ENCODE measurements around the gene SLC5A6. TPM values are rescaled to one million over a fixed set of nuclear protein-coding genes. Genes with fewer than 3 reads are reported as not detected.
A peak's percentile ranks its signal among the peaks of the same experiment; 100 is the strongest.

Gene SLC5A6
- polyA plus RNA-seq, 1 donor: 18.6 TPM

DNA sequence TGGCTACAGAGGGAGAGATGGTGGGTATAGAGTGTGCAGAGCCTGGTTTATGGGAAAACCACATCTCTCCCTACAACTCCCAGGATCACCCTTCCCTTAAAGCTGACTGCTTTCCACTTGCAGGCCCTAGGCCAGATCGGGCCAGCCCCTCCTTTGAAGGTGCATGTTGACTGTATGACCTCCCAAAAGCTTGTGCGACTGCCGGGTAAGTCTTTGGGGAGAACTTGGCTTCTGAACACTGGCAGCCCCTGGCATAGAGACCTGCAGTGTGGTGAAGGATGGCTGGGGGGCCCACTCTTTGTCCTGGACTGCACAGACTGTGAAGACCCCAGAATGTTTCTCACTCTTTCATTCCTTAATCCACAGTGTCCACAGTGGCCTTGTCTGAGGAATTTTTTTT is 24.6 kb upstream of the SLC5A6 start:
- no peak for DNase-seq

DNA sequence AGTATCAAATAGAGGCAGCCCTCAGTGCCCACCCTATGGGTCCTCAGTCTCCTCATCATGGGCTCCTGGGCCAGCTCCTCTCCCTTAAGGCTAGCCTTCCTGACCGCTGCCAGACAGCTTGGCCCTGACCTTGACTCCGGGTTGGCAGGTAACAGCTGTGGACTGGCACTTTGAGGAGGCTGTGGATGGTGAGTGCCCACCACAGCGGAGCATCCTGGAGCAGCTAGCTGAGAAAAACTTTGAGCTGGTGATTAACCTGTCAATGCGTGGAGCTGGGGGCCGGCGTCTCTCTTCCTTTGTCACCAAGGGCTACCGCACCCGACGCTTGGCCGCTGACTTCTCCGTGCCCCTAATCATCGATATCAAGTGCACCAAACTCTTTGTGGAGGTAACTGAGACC is 24.1 kb upstream of the SLC5A6 start:
- DNase-seq: no peak

DNA sequence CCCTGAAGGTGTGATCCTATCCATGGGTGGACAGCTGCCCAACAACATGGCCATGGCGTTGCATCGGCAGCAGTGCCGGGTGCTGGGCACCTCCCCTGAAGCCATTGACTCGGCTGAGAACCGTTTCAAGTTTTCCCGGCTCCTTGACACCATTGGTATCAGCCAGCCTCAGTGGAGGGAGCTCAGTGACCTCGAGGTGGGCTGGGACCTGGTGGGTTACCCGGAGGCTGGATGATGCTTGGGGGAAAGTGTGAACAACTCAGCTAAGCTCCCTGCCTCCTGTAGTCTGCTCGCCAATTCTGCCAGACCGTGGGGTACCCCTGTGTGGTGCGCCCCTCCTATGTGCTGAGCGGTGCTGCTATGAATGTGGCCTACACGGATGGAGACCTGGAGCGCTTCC is 21.3 kb upstream of the SLC5A6 start:
- no peak for DNase-seq

DNA sequence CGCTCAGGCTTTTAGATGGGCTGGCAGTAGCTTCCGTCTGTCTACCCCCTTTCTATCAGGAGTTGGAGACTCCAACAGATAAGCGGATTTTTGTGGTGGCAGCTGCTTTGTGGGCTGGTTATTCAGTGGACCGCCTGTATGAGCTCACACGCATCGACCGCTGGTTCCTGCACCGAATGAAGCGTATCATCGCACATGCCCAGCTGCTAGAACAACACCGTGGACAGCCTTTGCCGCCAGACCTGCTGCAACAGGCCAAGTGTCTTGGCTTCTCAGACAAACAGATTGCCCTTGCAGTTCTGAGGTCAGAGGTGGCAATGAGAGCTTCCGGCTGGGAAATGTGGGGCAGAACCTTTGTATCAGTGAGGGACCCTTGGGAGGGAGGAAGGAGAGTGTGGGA is 19.9 kb upstream of the SLC5A6 start:
- no peak for DNase-seq

DNA sequence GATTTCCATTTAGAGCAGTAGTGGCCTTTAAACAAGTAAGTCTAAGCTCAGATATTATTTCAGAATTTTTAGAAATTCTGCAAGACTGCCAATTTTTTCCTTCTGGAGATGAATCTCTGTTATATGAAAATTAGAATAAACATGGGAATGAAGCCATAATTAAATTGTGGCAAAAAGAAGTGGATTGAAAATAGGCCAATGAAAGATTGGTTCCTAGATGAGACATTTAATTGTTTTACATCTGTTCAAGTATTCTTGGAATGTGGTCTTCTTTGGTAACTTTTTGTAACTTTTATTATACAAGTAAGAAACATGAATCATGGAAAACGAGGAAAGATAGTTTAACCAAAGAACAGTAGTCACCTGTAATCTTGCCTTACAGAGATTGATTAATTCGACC is 15.4 kb upstream of the SLC5A6 start:
- no peak for DNase-seq

DNA sequence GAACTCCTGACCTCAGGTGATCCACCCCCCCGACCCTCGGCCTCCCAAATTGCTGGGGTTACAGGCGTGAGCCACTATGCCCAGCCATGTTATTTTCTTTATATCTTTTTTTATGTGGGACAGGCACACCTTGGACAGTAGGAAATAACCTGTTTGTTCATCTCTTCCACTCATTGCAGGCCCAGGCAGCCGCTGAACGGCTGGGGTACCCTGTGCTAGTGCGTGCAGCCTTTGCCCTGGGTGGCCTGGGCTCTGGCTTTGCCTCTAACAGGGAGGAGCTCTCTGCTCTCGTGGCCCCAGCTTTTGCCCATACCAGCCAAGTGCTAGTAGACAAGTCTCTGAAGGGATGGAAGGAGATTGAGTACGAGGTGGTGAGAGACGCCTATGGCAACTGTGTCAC is 13.5 kb upstream of the SLC5A6 start:
- DNase-seq: no peak

DNA sequence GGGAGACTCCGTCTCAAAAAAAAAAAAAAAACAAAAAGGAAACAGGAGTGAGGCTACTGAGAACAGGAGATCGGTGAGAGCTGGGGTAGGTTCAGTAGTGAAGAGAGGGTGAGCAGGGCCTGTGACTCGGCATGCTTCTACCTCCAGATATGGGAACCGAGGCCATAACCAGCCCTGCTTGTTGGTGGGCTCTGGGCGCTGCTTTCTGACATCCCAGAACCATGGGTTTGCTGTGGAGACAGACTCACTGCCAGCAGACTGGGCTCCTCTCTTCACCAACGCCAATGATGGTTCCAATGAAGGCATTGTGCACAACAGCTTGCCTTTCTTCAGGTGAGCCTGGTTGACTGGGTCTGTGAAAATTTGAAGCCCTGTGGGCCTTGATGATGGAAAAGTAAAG is 11.3 kb upstream of the SLC5A6 start:
- no peak for DNase-seq

DNA sequence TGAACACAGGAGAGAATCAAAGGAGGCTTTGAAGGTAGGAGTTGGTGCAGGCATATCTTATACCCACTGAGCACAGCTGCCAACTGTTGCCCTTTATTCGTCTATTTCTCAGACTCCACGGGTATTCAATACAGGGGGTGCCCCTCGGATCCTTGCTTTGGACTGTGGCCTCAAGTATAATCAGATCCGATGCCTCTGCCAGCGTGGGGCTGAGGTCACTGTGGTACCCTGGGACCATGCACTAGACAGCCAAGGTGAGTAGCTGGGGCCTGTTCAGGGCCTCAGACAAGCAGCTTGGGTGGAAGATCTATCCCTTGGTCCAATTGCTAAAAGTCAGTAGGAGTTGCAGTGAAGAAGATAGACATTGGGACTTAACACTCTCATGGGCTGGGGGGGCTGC is 10.3 kb upstream of the SLC5A6 start:
- DNase-seq: no peak

DNA sequence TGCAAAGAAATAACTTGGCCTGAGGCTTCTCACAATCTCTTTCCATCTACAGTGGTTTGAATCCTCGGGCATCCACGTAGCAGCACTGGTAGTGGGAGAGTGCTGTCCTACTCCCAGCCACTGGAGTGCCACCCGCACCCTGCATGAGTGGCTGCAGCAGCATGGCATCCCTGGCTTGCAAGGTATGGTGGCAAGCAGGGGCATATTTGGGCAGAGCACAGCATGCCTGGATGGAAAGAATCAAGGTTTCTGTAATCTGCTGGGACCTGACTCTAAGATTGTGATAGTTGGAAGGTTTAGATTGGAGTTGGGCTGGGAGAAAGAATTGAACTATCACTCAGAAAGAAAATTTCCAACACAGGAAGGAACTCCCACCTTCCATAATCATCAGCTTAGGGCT is 9.1 kb upstream of the SLC5A6 start:
- DNase-seq: no peak

DNA sequence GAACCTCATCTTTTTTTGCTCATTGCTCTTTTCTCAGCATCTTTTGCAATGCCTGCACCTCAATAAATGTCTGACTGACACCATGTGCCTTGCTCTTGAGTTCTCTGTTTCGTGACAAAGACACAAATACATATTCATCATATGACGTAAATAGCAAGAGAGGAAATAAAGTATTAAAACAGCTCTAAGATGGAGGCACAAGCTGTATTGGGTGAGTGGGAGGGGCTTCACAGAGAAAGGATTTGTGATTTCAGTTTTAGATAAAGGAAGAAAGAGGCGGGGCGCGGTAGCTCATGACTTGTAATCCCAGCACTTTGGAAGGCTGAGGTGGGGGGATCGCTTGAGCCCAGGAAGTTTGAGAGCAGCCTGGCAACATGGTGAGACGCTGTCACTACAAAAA is 8.0 kb upstream of the SLC5A6 start:
- no peak for DNase-seq

DNA sequence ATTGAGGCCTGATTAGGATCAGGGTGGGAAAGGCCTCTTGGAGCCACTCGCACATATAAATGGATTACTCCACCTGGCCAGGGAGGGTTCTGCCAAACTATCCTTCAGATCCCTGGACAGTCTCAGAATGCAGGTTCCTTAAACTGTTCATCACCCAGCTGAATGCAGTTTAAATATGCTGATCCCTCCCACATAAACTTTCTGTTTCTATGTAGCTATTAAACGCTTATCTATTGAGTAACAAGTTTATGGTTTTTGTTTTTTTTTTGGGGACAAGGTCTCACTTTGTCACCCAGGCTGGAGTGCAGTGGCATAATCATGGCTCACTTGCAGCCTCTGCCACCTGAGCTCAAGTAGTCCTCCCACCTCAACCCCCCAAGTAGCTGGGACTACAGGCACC is 7.0 kb upstream of the SLC5A6 start:
- DNase-seq: no peak

DNA sequence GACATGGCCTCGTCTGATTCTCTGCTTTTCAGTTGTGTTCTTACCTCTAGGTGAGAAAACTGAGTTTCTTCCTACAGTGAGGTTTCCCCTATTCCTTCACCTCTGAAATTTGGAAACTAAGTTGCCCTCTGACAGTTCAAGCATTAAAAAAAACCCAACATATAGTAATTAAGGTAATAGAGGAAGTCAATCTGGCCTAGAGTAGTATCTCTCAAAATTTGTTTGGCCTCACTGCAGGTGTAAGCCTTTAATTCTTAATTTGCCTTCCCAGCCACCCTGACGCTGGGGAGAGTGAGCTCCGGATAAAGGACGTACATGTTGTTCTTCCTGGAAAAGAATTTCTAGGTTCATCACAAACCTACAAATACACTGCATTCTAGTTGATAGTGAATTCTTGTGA is 6.5 kb upstream of the SLC5A6 start:
- no peak for DNase-seq

DNA sequence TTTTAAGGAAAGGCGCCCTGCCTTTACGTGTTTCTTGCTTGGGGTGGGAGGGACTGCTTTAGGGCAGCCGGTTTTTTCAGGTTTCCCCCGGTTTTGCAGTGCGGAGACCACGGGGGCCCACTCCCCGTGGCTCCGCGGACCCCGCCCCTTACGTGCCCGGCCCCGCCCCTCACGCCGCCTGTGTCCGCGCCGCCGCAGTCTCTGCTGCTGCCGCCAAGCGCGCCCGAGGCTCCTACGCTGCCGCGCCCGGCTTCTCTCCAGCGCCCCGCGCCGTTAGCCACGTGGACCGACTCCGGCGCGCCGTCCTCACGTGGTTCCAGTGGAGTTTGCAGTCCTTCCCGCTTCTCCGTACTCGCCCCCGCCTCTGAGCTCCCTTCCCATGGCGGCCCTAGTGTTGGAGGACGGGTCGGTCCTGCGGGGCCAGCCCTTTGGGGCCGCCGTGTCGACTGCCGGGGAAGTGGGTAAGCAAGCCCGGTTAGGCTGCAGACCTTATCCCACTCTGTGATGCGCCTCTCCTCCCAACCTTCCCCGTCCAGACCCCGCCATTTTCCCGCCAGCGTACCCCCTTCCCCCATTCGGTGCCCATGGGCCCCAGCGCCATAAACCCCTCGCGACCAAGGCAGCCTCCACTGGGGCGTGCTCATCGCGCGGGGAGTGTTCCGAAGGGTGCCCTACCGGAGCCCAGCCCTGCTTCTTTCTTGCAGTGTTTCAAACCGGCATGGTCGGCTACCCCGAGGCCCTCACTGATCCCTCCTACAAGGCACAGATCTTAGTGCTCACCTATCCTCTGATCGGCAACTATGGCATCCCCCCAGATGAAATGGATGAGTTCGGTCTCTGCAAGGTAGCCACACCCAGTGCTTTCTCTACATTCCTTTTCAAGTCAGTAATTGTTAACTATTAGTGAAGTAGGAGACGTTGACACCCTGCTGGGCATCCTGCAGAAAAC is 5.4 kb upstream of the SLC5A6 start, which contains the start of gene CAD:
Gene CAD, plus strand, starts transcription at position 197 of the 949 bp plus-strand sequence. Its CDS starts 183 bp downstream, at position 380.
- DNase-seq: peak; percentile 85

DNA sequence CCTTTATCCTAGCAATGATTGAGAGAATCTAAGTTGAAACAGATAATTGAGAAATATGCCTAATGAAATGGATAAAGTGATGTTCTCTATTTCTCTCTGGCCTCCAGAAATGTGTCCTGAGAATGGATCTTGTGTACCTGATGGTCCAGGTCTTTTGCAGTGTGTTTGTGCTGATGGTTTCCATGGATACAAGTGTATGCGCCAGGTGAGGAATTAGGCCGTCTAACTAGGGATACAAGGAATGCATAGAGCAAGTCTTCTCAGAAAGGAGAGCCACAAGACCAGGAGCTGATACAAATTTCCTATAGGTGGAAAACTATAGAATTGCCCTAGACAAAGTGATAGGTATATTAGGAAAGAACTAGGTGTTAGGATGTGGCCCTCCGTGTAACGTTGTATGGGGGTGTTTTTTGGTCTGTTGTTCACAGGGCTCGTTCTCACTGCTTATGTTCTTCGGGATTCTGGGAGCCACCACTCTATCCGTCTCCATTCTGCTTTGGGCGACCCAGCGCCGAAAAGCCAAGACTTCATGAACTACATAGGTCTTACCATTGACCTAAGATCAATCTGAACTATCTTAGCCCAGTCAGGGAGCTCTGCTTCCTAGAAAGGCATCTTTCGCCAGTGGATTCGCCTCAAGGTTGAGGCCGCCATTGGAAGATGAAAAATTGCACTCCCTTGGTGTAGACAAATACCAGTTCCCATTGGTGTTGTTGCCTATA is 4.5 kb upstream of the SLC5A6 start:
- DNase-seq: no peak

DNA sequence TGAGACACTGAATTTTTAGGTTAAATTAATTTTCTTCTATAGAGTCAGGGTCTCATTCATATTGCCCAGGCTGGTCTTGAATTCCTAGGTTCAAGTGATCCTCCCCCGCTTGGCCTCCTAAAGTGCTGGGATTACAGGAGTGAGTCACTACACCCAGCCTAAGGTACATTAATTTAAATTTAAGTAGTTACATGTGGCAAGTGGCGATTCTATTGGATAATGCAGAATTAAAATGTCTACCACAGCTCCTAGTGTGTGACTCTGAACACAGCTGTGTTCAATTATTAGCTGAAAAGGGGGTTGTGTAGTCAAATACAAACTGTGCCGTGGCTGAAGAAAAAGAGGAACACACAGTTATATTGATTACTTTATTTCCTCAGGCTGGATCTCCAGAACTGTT is 2.9 kb upstream of the SLC5A6 start:
- DNase-seq: no peak

DNA sequence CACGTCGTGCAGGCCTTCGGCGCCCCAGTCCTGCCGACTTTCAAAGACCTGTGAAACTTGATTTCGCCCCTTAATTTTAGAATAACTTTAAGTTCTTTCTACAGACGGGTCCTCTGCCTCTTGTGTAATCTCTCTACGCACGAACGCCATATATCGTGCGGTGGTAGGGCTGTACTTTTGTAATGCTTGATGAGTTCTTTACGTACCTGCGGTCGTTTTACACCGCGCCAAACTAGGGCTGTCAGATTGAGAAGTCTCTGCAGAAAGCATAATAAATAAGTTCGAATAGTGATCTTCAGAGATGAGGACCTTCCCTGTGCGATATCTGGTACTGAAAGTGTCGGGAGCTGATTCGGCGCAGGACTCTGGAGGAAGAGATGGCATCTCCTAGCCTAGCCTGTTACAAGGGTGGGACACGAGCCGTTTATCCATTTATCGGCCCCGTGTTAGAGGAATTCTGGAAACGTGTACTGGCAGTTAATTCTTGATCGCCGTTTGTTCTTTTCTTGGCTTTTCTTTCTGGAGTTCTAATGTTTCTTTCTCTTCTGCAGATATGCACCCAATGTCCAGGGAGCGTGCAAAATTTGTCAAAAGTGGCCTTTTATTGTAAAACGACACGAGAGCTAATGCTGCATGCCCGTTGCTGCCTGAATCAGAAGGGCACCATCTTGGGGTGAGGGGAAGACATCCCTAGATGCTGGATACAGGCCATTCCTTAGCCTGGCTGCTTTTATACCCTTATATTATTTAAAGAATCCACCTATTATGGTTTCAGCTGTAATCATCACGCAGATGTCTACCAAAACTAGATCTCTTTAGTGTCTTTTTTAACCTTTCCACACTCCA is 781 bp upstream of the SLC5A6 start:
- DNase-seq: no peak

DNA sequence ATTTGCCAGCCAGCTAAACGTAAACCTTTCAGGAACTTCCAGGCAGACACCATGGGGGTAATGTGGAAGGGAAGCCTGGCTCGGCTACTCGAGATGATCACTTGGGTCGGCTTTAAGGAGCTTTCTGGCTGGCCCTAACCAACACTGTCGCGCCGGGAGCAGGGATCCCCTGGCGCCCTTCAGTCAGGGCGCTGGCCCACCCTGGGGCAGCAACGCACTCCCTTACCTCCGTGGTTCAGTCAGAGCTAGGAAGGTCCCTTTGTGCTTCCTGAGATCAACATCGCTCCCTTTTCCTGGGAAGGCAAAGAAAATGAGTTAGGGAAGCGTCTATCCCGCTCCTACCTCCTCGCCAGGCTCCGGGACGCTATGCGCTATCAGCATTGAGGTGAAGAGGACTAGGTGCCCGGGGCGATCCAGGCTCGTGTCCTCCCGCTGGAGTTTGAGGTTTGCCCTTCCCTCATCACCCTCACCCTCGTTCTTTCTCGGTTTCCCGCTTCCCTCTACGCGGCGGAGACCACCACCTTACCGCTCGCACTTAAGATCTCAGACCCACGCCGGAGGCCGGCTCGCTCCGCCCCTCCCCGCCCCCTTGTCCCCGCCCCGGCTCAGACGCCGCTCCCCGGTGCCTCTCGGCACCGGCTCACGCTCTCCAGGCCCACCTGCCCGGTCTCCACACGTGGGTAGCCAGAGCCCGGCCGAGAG is 676 bp downstream of the SLC5A6 start:
- DNase-seq: peak; percentile 34

DNA sequence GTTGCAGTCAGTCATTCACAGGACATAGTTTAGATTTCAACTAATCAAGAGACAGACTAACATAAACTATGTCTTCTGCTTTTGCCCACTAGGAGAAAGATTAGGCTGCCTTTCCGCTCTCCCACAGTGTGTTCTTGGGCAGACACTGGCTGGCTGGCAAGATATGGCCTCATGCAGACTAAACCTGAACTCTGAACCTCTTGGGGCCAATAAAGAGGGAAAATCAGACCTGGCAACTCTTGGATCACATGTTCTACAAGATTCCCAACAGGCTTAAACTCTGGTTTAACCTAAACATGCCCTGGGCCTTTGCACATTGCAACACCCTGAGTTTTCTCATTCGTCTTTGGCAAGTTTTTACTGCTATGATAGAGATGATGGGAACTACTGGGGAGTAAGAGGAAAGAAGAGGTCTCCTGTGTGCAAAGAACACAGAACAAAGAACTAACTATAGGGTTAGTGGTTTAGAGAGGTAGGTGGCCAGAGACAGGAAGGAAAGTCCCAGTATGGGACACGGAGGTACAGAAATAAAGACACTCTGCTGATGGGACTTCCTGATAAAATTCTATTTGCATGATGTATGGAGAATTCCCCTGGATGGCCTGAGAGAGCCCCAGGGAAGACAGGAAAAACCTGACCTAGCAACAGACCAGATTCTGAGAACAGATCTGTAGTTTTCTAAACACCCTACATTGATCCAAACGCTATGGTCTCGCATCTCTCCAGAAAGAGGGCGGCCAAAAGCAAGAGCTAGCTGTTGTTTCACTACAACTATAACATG is 2.3 kb downstream of the SLC5A6 start:
- DNase-seq: no peak

DNA sequence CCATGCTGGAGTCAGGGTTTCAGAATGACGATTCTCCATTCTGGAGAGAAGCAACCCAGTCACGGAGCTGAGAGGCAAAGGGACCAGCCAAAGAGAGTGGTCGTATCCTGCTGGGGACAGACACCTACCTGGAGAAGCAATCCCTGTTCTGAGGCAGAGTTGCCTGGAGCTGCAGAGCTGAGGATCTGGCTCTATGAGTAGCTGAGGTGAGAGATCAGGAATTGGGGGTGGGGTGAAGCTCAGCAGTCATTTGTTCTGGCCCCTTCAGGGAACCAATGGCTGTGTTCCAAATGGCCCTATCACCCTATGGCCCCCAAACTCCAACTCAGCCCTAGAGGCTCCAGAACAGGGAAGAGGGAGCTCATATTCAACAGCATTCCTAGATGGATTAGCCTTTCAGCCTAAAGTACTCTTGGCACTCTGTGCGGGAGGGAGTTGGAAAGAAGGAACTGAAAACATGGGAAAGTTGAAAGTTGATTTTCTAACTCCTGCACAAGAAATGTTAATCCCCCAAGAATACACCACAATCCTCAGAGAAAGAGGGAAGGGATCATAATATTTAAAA is 3.5 kb downstream of the SLC5A6 start:
- DNase-seq: no peak

DNA sequence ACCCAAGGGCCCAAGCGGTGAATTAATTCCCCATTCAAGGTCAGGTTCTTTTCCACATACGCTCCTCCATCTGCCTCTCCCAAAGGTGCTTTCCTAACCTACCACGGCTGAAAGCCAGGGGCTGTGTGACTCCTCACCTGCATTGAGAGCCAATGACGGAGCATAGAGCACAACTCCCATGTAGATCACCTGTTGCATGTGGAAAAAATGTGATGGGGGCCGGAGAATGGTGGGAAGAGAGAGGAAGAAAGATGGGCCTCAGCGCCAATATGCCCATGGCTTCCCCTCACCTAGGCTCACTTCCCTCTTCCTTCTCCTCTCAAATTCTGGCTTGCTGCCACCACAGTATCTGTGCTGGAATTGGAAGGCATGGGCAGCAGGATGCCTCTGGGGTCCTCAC is 5.7 kb downstream of the SLC5A6 start:
- no peak for DNase-seq

DNA sequence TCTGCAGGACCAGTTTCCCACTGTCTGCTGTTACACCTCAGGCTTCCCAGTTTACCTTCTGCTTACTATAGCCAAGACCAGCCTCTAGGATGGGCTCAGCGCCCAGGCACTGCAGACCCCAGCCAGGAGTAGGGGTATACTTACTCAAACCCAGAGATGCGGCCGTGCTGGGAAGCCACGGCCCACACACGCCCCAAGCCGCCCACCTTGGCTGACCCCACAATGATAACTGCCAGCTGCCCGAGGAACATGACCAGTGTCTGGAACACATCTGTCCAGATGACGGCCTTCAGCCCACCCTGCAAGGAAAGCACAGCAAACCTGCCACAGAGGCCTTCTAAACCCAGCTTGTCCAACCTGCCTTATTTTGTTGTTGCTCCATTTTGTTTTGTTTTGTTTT is 6.9 kb downstream of the SLC5A6 start:
- DNase-seq: no peak
